NCI-H1694 treated with DMSO at 0.1 percent for 48 hours (cell line): ENCODE results near the gene CACNA1I.

Source experiments
- DNase-seq: peaks from one replicate; lab custom pipeline; 2025; lab: John Stamatoyannopoulos, UW

The CACNA1I gene

DNA sequence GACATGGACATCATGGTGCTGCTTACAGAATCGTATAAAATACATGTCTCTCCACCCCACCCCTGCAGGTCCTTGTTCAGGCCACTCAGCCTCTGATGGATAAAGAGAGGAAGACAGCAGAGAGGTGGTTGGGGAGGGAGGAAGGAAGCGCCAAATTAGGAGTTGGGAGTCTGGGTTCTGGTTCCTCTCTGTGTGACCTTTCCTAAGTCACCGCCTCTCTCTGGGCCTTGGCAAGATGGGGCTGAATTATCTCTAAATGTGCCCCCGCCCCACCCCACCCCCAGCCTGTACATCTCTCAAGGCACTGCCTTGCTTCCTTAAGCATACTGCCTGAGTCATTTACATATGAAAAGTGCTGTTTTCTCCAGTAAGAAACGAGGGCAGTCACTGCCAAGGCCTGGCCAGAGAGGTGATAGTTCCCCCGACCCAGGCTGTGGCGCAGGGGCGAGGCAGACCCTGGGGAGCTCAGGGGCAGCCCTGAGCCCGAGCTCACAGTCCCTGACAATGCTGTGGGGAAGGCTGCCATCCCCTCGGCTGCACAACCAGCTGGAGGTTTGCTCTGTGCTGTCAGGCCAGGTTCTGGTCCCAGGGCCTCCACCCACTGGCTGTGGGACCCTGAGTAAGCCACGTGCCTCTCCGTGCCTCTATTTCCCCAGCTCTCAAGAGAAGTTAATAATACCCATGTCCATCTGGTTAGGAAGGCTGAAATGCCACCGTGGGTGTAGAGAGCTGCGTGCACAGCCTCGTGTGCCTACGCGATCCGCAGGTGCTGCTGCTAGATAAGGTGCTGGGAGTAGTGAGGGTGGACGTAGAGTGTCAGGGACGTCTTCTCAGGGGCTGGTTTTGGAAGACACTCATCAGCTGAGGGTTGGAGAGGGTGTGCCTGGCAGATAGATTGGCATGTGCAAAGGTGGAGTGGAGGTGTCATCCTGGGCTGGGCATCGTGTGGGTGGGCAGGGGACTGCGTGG is 55.3 kb downstream of the CACNA1I start:
- DNase-seq = no peak

GRCh38 chr22:39627208-39627607 is 56.7 kb downstream of the CACNA1I start:
- no peak for DNase-seq

GRCh38 chr22:39627865-39628562 is 57.5 kb downstream of the CACNA1I start:
- no peak for DNase-seq

DNA sequence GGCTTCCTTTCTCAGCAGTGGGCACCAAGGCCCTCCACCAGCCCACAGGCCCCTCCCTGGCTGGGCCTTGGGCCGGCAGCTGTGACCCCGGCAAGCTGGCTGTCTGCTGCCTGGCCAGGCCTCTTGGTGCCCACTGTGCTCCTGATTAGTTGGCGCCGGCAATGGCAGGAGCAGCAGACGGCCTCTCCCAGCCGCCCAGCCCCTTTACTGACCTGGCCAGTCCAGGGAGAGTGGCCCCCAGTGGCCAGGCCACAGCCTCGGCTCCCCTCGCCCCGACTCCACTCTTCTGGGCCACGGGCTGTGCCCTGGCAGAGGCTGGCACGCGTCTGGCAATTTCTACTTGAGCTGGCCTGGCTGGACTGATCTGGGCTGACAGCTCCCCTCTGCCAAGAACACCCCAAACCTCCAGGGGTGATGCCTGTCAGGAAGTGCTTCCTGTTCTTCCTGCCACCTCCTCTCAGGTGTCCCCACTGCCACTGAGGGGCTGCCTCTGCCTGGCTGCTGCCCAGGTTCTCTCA is 58.1 kb downstream of the CACNA1I start:
- DNase-seq = no peak

DNA sequence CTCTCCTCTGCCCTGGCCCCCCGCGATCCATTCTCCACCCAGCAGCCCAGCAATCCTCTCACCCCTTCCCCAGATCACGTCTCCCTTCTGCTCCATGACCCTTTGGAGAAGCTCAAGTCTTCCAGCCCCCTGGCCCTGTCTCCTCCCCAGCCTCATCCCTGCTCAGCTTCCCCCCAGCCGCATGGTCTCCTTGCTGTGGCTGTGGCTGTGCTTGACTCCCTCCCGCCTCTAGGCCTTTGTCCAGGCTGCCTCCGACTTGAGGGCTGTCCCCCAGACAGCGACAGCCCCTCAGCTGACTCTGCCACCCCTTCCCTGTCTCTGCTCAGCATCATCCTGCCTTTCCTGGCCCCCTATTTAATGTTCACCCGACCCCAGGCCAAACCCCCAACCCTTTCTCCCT is 59.3 kb downstream of the CACNA1I start:
- DNase-seq = no peak

- no peak for DNase-seq
Measured at GRCh38 chr22:39630721-39631120, 60.2 kb downstream of the CACNA1I start.

GRCh38 chr22:39631381-39632286 is 61.1 kb downstream of the CACNA1I start:
- no peak for DNase-seq

GRCh38 chr22:39634530-39635405 is 64.2 kb downstream of the CACNA1I start:
- DNase-seq = peak; percentile 36

DNA sequence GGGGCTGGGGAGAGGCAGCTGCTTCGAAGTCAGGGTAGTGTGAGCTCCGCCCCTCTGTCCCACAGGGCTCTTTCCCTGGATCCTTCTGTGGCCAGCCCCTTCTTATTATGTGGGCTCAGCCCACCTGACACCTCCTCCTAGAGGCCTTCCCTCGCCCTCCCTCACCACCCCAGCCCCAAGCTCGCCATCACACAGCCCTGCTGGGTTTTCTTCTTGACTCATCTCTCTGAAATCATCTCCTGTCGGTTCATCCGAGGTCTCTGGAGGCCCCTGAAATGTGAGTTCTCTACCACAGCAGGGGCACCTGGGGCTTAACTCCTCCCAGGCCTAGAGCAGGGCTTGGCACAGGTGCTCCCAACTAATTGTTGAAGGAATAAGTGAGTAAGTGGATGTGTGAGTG is 65.2 kb downstream of the CACNA1I start:
- no peak for DNase-seq

- DNase-seq = no peak
Measured at GRCh38 chr22:39638958-39639357, 68.4 kb downstream of the CACNA1I start.

GRCh38 chr22:39641660-39642310 is 71.2 kb downstream of the CACNA1I start:
- no peak for DNase-seq

DNA sequence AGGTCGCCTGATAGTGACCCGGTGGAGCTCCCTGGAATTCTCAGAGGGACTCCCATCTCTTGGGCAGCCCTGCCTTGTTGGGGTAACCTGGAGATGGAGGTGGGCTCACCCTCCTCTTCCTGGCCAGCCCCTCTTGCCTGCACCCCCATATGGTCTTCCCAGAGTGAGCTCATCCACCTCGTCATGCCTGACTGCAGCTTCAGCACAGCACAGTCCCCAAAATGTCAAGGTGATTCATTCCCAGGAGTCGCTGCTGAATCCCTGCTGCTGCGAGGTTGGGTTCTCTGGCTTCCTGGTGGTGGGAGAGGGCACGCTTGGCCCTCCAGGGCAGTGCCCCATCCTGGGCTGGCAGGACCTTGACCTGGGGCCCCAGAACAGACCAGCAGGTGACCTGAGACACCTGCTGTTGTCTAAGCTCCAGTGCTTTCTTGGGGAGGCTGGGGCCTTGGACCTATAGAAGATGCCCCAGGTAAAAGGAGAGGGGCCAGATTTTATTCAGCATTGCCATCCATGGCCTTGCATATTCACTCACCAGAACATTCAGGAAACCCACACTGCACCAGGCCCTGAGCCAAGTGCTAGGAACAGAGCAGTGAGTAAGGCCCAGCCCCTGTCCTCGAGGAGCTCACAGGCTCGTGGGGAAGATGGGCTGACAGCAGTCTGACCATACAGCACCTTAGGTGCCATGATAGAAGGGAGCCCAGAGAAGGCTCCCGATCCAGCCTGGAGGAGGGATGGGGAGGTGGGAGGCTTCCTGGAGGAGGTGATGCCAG is 72.9 kb downstream of the CACNA1I start:
- no peak for DNase-seq

DNA sequence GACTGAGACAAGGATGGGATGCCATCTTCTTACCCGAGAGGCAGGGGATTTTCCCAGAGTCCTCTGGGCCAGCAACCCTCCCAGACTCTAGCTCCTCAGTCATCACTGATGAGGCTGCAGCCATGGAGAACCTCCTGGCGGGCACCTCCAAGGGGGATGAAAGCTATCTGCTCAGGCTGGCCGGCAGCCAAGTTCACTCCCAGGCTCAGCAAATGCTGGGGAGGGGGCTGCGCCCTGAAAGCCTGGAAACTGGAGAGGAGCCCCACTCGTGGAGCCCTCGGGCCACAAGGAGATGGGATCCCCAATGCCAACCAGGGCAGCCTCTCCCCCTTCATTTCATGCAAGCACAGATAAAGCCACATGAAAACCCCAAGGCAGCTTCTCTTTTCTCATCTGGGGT is 75.0 kb downstream of the CACNA1I start:
- peak; percentile 21 for DNase-seq

GRCh38 chr22:39646398-39647063 is 76.0 kb downstream of the CACNA1I start:
- no peak for DNase-seq

GRCh38 chr22:39647836-39648629 is 77.5 kb downstream of the CACNA1I start:
- no peak for DNase-seq

DNA sequence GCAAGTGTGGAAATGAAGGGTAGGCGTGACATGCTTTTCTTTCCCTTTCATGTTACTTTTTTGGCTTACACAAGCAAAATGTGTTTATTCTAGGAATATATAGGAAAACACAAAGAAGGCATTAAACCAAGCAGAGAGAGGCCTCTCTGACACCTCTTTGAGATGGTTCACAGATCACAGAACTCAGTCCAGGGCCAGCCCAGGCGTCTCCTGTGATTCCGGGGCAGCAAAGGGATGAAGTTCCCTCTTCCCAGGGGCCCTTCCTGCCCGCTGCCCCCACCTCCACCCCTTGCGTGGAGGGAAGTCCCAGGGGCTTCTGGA is 78.0 kb downstream of the CACNA1I start:
- no peak for DNase-seq

GRCh38 chr22:39649500-39650089 is 79.0 kb downstream of the CACNA1I start:
- no peak for DNase-seq
